OCI-LY7 (cell line): ENCODE measurements around the gene SLC1A3. TPM values are rescaled to one million over a fixed set of nuclear protein-coding genes. Genes with fewer than 3 reads are reported as not detected.

Source experiments
- BruUV-seq: library from RNA; stranded (reverse); fragments of 400-500 nt; replicated peaks from 2 replicates; lab custom pipeline; 2021; lab: Mats Ljungman, UMichigan
- CTCF ChIA-PET: fragments of 300-600 bp; sonication (Branson Sonifier 250); formaldehyde crosslinking; loops from one replicate; lab custom pipeline; 2022; ENCODE audit warnings: antibody characterized with exemption; ENCODE audit not compliant: unreplicated experiment; lab: Charles Lee
- POLR2A ChIA-PET: fragments of 300-600 bp; sonication (Branson Sonifier 250); formaldehyde crosslinking; loops from one replicate; lab custom pipeline; 2022; ENCODE audit warnings: antibody characterized with exemption; lab: Charles Lee
- DNase-seq: peaks from one replicate; pipeline ENCODE4 v3.0.0-alpha.2; 2015; ENCODE audit warnings: low spot score
- H2AFZ ChIP-seq: fragments of 200-600 bp; sonication (generic), shearing (Covaris generic); 2 replicates; pipeline ENCODE4 v1.6.1; 2014; ENCODE audit warnings: mild to moderate bottlenecking, antibody characterized with exemption, low read length, moderate library complexity
- H3K27ac ChIP-seq: fragments of 200-600 bp; sonication (generic); 2 replicates; pipeline ENCODE4 v1.5.1; 2014; ENCODE audit warnings: mixed run types, low read depth, mild to moderate bottlenecking, moderate library complexity, low read length, inconsistent platforms; ENCODE audit not compliant: poor library complexity, severe bottlenecking
- H3K36me3 ChIP-seq: fragments of 200-600 bp; sonication (generic); 2 replicates; pipeline ENCODE4 v1.6.1; 2014; ENCODE audit warnings: mild to moderate bottlenecking, antibody characterized with exemption, low read length, moderate library complexity, mixed read lengths; ENCODE audit not compliant: insufficient read depth
- H3K4me1 ChIP-seq: fragments of 200-600 bp; sonication (generic); 2 replicates; pipeline ENCODE4 v1.5.1; 2014; ENCODE audit warnings: mild to moderate bottlenecking, low read length; ENCODE audit not compliant: insufficient read depth, poor library complexity, severe bottlenecking
- H3K4me2 ChIP-seq: fragments of 200-600 bp; sonication (generic); 2 replicates; pipeline ENCODE4 v1.6.1; 2014; ENCODE audit warnings: mild to moderate bottlenecking, low read length
- H3K4me3 ChIP-seq: fragments of 200-600 bp; sonication (generic); 2 replicates; pipeline ENCODE4 v1.5.1; 2014; ENCODE audit warnings: mild to moderate bottlenecking, low read depth, low read length; ENCODE audit not compliant: poor library complexity, severe bottlenecking
- H3K79me2 ChIP-seq: fragments of 200-600 bp; sonication (generic); 2 replicates; pipeline ENCODE4 v1.6.1; 2016; ENCODE audit warnings: low read depth, mild to moderate bottlenecking, low read length, moderate library complexity, mixed read lengths; ENCODE audit not compliant: insufficient read depth
- H3K9me2 ChIP-seq: fragments of 200-600 bp; sonication (generic); 2 replicates; pipeline ENCODE4 v1.6.1; 2016; ENCODE audit warnings: mild to moderate bottlenecking, low read length, mixed read lengths; ENCODE audit not compliant: insufficient read depth
- H3K9me3 ChIP-seq: fragments of 200-600 bp; sonication (generic); 2 replicates; pipeline ENCODE4 v1.6.1; 2014; ENCODE audit warnings: mild to moderate bottlenecking, mixed run types, low read length, mixed read lengths
- H4K20me1 ChIP-seq: fragments of 200-600 bp; sonication (generic); 2 replicates; pipeline ENCODE4 v1.6.1; 2014; ENCODE audit warnings: mild to moderate bottlenecking, antibody characterized with exemption, low read length, moderate library complexity, mixed read lengths; ENCODE audit not compliant: insufficient read depth
- CTCF ChIP-seq: fragments of 200-600 bp; sonication (generic); conservative IDR thresholded peaks from 2 replicates; pipeline ENCODE4 v1.5.1; 2014; ENCODE audit warnings: mild to moderate bottlenecking, antibody characterized with exemption, low read length, moderate library complexity, mixed read lengths
- EZH2phosphoT487 ChIP-seq: fragments of 200-600 bp; sonication (generic); IDR thresholded peaks from 2 replicates; pipeline ENCODE4 v1.6.1; 2018; ENCODE audit warnings: low read depth, borderline replicate concordance, mild to moderate bottlenecking, mixed run types, antibody characterized with exemption, low read length, moderate library complexity, mixed read lengths
- intact Hi-C: fragments of 100-400 bp; cut with micrococcal nuclease; formaldehyde crosslinking; loops from one replicate; pipeline ENCODE4 v1.10.0; 2022; ENCODE audit not compliant: unreplicated experiment
- total RNA-seq, 2 experiments: library from RNA; depleted of rRNA in 1 of 2; stranded (reverse); fragments of >200 nt in 1 of 2; shearing (Covaris generic) in 1 of 2; gene quantifications; 2 replicates each; pipeline ENCODE4 v1.2.3, GENCODE V29; 2014 to 2022

Gene SLC1A3
- total RNA-seq, 2 experiments from 2014 or later = not detected

GRCh38 chr5:36569491-36569890 is 36.9 kb upstream of the SLC1A3 start:
- no TSS peak for BruUV-seq
- intact Hi-C loops = no loop called here
- Histone ChIP-seq H3K4me3 (no peak overlapping the region), H3K4me1 (no peaks in the 10 kb centered on the region), H2AFZ (no peak overlapping the region), H3K9me3 (no peaks in the 10 kb centered on the region), H3K36me3 (no peaks in the 10 kb centered on the region), H3K27ac (no peak overlapping the region), H4K20me1 (no peaks in the 10 kb centered on the region), H3K79me2 (no peaks in the 10 kb centered on the region), H3K4me2 (no peak overlapping the region), H3K9me2 (no peaks in the 10 kb centered on the region)
- ChIA-PET CTCF (no interaction called here), POLR2A (no interaction called here)
- no peak for DNase-seq
- TF ChIP-seq CTCF (no peak), EZH2phosphoT487 (no peak)

- ChIA-PET POLR2A (interaction anchor here (0.6 to 0.7 kb wide), 2 partner anchors 19 to 280 kb away, joined by 3 to 5 read pairs; no protein-coding TSS in a partner anchor), CTCF (no interaction called here)
- Histone ChIP-seq H3K9me2 (no peaks in the 10 kb centered on the region), H4K20me1 (no peaks in the 10 kb centered on the region), H2AFZ (no peak overlapping the region), H3K79me2 (no peaks in the 10 kb centered on the region), H3K9me3 (no peaks in the 10 kb centered on the region), H3K36me3 (no peaks in the 10 kb centered on the region), H3K4me1 (no peaks in the 10 kb centered on the region), H3K27ac (no peak overlapping the region), H3K4me3 (no peak overlapping the region), H3K4me2 (no peak overlapping the region)
- TF ChIP-seq CTCF = no peak
- TF ChIP-seq EZH2phosphoT487 = no peak
- no peak for DNase-seq
- intact Hi-C loops = no loop called here
- no TSS peak for BruUV-seq
These were observed 35.9 kb upstream of the SLC1A3 start for GRCh38 chr5:36570301-36571095.
